GDM1 (cell line): ENCODE data around the gene NLN.
A peak's percentile ranks its signal among the peaks of the same experiment; 100 is the strongest.

Experiments used
- DNase-seq: peaks from one replicate; lab custom pipeline; 2025; lab: John Stamatoyannopoulos, UW

The NLN gene

DNA sequence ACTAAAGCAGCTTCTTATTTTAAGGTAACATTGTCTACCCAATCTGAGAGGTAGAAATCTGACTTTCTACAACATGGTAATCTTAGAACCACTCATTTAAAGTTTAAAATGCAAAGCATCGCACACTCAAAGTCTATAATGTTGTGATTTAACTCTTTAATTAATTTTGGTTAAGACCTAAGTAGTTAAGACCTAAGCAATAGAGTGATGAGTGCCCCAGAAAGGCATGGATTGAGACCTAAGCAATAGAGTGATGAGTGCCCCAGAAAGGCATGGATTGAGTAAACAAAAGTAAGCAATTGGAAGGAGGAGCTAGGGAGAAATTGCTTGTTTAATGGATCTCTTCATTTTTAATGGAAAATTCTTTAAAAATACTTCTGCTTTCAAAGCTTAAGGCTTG is 86.8 kb downstream of the NLN start:
- no peak for DNase-seq

DNA sequence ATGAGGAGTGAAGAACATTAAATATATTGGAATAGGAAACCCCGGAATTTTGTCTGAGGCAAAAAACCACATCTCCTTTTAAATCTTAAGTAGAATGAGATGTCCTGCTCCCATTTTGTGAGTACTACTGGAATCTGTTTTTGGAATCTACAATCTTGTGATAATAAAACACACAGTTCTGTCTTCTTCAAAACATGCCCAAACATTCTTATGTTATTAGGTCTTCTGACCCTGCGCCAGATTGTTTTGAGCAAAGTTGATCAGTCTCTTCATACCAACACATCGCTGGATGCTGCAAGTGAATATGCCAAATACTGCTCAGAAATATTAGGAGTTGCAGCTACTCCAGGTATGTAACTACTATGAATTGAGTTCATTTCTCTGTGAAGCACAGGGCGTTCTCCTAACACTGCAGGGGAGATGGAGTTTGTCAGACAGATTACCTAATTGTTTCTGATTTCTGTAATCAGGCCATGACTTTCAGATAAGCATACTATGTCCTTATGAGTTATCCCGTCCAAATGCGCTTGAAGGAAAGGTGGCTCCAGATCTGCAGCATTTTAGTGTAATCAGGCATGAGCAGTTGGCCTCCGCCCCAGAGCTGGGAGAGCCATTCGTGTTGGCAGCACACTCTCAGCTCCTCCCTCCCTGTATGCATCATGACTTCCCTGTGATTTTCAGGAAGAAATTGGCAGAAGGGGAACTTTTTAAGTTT is 88.0 kb downstream of the NLN start:
- DNase-seq, result no peak

DNA sequence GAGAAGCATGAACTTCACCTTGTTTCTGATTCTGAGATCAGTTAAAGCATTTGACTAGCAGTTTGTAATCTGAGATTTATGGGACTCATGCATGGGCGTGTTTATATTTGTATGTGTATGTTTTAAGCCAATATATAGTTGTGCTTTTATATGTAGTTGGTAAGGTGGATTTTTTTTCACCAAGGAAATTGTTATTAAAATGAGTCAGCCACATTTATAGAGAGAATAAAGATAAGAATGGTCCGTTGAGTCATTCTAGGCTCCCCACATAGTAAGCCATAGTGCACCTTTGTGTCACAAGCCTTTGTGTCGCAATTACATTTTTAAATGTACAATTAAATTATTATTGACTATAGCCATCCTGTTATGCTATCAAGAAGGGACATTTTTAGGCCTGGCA is 89.0 kb downstream of the NLN start:
- no peak for DNase-seq

DNA sequence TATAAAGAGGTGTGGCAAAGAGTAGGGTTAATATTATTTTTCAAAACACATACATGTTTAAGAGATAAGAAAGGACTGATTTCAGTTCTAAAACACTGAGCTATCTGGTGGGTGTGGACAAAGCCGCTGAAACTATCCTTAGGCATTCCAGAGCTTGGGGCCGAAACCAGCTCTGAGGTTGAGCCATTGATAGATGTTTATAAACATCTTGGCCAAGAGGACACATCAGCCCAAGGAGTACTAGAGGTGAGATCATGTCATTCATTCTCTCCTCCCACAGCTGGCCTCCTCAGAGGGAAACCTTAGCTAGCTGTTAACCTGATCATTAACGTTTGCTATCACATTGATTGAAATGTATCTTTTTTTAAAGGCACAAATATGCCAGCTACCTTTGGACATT is 89.9 kb downstream of the NLN start:
- DNase-seq, result no peak

DNA sequence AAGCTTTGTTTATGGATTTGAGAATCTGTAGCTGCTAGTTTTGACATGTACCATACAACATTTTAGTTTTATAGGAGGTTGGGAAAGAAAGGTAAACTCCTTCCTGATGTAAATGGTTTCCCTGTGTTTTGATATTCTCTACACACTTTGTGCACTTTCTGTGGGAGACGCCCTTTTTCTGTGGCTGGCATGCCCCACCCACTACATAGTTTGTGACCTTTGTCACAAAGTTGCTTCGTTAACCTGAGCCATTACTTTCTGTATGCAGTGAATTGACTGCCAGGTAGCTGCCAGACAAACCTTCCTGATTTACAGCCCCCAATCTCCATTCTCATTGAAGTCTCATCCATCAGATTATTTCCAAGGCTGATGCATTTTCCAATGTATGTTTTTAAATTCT is 90.6 kb downstream of the NLN start:
- DNase-seq, result no peak

DNA sequence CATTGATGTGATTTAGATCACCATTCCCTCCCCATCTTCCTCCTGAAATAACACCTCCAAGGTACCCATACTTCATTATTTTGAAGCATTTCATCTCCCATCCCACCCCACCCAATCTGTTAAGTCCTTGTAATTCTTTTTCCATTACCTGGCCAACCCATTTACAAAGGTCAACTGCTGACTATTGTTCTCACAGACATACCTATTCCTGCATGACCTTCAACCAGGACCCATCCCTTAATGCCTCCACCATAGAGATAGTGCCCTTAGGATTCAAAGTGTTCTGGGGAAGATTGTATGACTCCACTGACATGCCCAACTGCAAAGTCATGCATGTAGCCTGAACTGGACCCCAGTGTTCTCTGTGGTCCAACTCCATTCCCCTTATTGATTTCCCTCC is 91.2 kb downstream of the NLN start:
- DNase-seq, result no peak

DNA sequence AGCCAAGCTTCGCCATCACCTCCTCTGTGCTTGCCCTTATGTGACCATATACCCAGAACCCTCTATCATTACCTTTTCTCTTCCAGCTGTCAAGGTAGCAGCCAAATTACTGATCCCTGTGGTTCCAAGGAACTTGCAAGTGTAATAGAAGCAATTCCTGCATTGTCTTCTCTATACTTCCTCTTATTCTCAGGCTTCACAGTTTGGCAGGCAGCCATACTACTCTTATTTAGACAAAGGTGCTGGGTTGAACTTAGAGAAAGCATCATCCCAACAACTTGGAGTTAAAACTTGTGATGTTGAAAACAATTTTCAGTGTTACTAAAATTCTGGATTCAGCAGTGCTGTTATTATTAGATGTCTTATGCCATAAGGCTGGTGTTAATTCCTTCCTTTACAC is 93.2 kb downstream of the NLN start:
- peak; percentile 43 for DNase-seq

DNA sequence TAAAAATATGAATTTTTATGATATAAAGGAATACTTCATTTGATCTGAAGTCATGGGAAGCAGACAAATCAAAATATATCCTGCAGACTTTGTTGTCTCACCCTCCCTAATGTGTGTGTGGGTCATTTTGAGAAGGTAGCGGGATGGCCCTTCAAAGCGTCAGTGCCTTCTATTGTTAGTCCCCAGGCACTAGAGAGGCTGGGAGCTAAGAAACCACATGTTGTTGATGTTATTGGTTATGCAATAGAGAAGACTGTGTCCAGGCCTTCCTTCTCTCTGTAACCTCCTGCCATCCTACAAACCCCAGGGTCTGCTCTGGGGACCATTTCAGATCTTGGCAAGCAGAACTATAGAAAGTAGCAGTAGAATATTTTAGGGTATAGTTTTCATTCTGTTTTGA is 94.7 kb downstream of the NLN start:
- no peak for DNase-seq

DNA sequence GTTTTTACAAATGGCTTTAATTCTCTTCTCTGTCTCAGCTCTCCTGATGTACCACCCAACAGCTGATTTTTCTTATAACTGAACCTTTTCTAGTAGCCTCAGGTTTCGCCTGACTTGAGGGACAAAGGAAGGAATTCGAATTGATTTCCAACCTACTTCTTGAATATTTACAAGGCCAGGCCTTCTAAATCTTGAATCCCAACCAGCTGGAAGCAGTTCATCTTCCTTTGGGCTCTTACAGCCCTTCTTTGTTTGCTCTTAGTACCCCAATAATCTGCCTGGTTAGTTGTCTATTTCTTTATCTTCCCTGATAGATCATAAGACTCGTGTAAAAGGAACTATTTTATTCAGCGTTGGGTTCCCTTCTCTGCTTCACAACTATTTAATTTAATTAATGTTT is 95.9 kb downstream of the NLN start:
- no peak for DNase-seq

DNA sequence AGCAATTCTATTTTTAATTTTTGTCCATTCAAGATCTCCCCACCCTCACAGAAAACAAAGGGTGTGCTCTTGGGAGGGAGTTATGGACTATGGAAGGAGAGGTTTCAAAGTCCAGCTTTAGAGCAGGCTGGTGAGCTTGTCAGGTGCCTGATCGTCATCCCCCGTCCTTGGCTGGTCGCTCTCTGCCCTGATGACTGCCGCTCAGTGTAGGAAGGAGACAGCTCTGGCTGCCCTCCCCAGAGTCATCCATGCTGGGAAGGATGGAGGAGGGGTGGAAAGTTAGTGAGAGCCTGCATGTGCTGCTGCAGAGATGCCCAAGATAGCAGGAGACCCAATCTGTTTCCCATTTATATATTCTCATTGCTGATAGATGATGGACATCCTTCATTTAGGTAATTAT is 96.6 kb downstream of the NLN start:
- DNase-seq, result no peak

DNA sequence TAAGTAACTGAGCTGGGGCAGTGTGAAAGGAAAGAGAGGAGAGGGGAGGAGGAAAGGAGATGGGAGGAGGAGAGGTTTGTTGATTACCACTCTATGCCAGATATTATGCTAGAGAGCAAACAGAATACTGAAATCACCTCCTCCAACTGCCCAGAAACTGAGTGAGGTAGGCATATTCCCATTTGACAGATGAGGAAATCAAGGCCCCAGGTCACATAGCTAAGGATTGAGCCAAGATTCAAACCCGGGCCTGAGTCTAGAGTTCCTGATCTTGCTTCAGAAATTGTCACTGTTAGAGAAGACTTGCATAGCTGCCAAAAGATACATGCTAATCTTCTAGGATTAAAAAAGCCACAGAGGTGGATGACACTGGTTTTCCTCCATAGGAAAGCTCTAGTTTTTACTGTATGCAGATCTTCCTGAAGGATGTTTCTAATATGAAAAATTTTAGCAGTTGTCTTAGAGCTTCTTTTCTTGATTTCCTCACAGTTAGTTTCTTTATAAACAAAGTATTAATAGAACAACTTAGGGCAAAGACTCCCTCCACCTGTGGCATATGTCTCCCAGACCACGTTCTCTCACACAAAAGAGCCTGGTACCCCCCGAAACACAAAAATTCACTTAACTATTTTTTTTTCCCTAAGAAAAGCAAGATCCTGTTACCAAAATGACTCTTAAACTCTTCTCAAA is 97.4 kb downstream of the NLN start:
- no peak for DNase-seq

DNA sequence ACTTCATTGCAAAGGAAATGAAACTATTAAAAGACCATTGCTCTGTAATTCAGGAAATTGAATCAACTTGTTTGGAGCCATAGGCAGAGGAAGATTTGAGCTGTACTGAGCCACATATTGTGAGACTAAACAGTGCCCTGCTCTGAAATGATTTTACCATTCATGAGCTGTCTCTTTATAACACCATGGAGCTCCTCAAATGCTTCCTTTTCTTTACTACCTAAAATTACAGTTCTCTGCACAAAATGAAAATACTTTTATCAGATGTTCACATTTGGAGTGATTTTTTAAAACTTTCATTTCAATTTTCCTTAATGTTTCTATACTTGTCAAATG is 97.9 kb downstream of the NLN start:
- no peak for DNase-seq

DNA sequence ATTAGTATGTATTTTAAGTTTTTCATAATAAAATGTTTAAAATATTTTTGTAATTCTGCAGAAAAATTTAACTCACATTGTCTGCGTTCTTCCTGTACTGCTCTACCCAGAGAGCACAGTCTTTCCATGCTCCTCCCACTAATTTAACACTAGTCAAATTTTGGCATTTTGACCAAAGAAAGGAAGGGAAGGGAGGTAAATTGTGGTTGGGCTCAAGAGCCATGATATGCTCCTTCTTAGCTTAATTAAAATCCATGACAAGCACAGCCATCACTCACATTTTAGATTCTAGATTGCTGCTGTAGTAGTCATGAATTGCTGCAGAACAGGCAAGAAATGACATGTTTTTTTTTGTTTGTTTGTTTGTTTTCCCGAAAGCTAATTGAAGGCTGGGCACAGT is 98.4 kb downstream of the NLN start:
- DNase-seq, result no peak

DNA sequence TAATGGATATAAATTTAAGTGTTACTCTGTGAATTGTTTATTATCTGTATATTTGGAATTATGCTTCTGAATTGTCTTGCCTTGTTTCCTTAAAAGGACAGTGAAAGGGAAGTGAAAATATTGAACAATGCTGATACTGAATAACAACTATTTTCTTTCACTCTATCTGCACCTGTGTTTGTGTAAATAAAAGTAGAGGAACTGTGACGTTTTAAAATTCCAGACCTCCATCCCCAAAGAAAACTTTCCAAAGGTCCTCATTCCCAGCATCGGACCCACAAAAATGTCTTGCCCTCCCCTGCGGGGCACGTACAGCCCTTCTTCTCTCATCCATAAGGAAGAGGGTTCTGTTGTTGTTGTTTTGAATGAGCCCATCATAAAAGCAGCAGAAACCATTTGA is 100.0 kb downstream of the NLN start:
- no peak for DNase-seq

DNA sequence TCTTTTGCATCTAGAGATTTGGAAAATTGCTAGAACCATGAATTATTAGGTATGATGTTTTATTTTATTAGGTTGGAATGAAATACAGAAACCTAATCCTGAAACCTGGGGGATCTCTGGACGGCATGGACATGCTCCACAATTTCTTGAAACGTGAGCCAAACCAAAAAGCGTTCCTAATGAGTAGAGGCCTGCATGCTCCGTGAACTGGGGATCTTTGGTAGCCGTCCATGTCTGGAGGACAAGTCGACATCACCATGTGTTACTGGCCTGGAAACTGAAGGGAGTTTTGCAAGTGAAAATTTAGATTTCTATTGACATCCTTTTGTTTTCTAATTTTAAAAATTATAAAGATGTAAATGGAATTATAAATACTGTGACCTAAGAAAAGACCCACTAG is 100.7 kb downstream of the NLN start:
- DNase-seq, result no peak

DNA sequence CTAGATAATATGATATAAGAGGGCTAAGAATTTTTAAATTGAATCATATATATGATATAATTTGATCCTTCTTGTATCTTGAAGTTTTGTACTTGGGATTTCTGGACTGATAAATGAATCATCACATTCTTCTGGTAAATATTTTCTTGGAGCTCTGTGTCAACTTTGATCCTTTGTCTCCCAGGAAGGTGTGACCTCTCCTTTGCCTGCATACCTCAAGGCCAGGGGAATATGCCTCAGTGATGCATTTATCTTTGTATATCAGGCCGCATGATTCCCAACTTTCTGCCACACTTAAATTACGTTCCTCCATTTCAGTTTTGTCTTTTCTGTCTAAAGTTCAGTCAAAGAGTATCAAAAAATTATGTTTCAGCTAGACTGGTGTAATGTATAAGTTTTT is 101.2 kb downstream of the NLN start:
- DNase-seq, result no peak

DNA sequence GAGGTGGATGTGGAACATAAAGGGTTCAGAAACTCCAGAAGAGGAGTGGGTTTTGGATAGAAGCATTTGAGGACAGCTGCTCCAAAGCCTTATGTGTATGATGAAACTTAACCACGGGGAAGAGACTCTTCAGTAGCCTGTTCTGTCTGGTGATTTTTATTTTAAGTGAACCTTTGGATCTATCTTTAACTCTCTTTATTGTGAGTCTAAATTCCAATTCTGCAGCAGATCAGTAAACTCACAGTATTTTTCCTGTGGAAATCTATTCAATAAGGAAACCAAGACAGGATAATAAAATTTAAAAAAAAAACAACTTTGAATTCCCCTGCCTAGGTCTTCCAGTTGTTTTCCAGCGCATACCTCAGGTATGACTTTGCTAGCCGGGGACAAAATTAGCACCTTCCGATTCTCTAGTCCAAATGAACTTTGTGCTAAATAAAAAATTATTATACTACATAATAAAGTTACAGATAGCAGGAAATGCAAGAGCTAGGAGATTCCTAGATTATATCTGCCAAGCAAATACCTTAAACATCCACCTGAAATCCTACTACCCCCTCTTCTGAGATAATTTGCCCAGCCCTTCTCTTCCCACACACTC is 101.9 kb downstream of the NLN start:
- DNase-seq, result no peak

DNA sequence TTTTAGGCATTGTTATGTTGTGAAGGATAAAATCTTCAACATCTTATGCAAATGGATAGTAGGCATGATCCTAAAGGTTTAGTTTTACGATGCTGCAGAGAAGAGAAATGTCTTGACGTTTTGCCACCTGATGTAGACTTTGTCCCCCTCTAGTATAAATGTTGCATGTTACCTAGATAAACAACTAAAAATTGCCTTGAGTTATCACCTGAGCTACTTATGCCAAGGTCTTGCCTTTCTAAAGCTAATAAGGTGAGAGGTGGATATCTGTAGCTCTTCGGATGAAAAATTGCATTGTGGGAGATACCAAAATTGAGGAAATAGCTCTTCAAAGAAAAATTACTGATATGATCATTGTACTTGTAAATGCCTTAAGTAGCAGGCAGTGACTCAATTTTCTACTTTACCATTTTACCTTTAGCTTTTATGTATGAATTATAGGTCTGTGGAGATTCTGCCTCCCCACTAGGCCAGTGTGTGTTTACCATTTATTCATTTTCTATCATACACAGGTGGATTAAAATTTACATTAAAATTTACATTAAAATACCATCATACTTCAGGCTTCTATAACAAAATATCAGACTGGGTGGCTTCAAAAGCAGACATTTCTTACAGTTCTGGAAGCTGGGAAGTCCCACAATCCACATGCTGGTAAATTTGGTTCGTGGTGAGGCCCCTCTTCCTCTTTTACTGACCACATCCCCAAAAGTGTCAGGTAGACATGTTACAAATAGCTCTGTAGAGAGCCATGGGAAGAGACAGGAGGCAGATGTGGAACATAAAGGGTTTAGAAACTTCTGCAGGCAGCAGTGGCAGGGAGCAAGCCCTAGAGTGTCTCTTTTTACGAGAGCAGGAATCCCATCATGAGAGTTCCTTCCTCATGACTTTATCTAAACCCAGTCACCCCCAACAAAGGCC is 103.7 kb downstream of the NLN start:
- peak; percentile 91 for DNase-seq

DNA sequence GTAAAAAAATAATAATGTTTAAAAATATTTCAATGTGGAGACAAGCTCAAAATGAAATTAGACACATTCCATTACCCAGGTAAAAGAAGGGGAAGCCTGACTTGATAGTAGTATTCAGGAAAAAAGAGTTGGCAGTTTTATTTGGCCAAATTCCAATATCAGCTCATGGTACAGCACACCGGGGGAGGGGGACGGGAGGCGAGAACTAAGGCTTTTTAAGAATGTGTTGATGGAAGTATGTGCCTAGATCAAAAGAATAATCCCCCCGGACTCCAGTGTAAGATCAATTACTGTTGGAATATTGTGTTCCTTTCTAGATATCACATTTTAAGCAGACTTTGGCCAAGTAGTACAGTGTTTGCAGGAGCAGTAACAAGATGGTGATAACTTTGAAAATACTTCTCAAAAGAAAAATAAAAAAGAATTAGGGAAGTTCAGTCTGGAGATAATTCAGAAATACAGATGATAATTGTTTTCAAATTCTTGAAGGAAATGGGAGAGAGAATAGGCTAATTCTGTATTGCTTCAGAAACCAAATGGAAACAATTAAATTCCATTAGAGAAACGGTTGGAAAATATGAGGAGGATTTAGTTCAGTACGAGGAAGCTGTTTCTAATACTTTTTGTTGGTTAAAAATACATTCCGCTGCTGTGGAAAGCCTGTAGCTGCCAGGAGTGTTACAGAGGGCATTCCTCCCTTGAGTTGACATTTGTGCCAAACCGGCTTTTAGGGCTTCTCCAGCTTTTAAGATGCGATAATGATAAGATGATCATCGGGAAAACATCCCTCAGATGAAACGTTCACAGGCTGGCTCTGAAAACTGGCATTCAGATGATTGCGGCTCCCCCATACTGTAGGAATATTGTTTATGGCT is 106.3 kb downstream of the NLN start:
- DNase-seq, result no peak

DNA sequence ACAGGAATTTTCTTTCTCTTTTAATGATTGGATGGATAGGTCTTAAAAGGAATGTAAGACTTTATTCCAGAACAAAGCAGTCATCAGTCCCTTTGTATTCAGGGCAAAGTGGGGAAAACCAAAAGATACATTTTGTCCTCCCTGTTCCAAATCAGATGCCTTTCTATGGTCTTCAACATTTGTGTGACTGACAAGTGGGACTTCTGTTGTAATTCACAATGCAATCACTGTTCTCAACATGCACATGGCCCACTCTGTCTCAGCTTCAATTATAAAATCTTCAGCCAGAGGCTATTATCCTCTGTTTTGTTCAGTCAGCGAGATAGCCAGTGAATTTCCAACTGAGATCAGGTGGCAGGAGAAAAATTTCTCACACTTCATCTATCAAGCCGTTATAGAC is 108.9 kb downstream of the NLN start:
- DNase-seq, result no peak

DNA sequence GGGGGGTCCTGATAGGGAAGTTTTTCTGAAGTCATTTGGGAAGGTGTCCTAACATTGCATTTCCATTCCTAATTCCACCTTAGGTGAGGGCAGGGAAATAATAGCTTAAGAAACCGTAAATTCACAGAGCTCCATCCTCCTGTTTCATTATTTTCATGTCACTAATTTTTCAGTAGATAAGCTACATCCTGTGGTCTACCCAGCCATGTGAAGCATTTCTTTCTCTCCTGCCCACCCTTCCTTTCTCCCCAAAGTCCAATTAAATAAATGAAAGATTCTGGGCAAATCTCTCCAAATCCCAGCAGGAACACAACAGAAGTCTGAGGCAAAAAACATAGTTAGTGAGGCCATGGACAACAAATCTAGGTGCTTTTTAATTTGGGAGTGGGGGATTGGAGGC is 109.3 kb downstream of the NLN start:
- no peak for DNase-seq

DNA sequence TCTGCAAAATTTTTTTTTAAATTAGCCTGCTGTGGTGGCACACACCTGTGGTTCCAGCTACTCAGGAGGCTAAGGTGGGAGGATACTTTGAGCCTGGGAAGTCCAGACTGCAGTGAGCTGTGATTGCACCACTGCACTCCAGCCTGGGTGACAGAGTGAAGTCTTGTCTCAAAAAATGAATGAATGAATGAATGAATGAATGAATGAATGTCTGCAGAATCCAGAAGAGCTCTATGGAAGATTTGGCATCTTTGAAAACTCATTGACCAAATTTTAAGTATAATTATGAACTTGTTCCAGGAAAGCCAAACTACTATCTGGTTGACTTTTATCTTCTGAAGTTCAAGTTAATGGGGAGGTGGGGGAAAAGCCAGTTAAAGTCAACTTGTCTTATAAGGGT is 110.1 kb downstream of the NLN start:
- no peak for DNase-seq
